Measurements from ENCODE around the gene TUBA1B. TPM values are rescaled to one million over a fixed set of nuclear protein-coding genes. Genes with fewer than 3 reads are reported as not detected.
"Not testable (repeated sequence)": the region's sequence is repeated elsewhere in the genome, so short reads cannot be mapped to it uniquely, and the experiment has no call there.

TUBA1B gene
- 3,617 and 4,414 TPM in 2 replicates for total RNA-seq (2014; rRNA removed; shearing (Covaris generic); ENCODE audit: low replicate concordance)

GRCh38 chr12:49131051-49131893 lies at the start of gene TUBA1B:
Gene TUBA1B, minus strand, starts transcription at chr12:49131395. Its CDS starts 95 bp downstream, at chr12:49131300.
- DNase-seq (ENCODE audit: low read depth) = peak; percentile 90
- in situ Hi-C loops (cut with HindIII; ENCODE audit: low pct_unique_long_range_greater_than_20kb, low sequenced_read_pairs) = no loop called here

- in situ Hi-C loops (cut with HindIII; ENCODE audit: low pct_unique_long_range_greater_than_20kb, low sequenced_read_pairs) = no loop called here
- no peak for DNase-seq (ENCODE audit: low read depth)
Observed at GRCh38 chr12:49174218-49174617, 43.0 kb upstream of the TUBA1B start.

GRCh38 chr12:49170924-49171323 lies 39.7 kb upstream of the TUBA1B start:
- in situ Hi-C loops (cut with HindIII; ENCODE audit: low pct_unique_long_range_greater_than_20kb, low sequenced_read_pairs) = no loop called here
- DNase-seq (ENCODE audit: low read depth) = no peak

- in situ Hi-C loops (cut with HindIII; ENCODE audit: low pct_unique_long_range_greater_than_20kb, low sequenced_read_pairs) = no loop called here
- no peak for DNase-seq (ENCODE audit: low read depth)
Observed at GRCh38 chr12:49165114-49165513, 33.9 kb upstream of the TUBA1B start.

- in situ Hi-C loops (cut with HindIII; ENCODE audit: low pct_unique_long_range_greater_than_20kb, low sequenced_read_pairs); DNase-seq (ENCODE audit: low read depth): not testable (repeated sequence)
Observed at GRCh38 chr12:49161901-49162300, 30.7 kb upstream of the TUBA1B start.

- no peak for DNase-seq (ENCODE audit: low read depth)
- in situ Hi-C loops (cut with HindIII; ENCODE audit: low pct_unique_long_range_greater_than_20kb, low sequenced_read_pairs) = no loop called here
Observed at GRCh38 chr12:49161092-49161795, 30.0 kb upstream of the TUBA1B start.

DNA sequence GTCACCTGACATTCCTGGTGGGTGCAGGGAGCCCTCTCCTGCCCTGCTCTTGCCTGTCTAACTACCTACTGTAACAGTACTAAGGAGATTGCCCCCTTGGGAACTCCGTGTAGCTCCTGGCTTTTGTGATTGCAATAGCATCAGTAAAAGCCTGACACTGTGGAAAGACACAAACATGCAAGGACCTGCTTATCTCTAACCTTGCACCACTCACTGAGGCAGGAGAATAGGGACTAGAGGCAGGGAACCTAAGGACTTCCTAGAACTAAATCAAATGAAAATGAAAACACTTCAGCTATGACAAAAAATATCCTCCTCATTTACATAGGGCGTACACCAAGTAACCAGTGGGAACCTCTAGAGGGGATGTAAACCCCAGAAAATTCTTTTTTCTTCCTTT lies 29.2 kb upstream of the TUBA1B start:
- in situ Hi-C loops (cut with HindIII; ENCODE audit: low pct_unique_long_range_greater_than_20kb, low sequenced_read_pairs) = no loop called here
- no peak for DNase-seq (ENCODE audit: low read depth)

DNA sequence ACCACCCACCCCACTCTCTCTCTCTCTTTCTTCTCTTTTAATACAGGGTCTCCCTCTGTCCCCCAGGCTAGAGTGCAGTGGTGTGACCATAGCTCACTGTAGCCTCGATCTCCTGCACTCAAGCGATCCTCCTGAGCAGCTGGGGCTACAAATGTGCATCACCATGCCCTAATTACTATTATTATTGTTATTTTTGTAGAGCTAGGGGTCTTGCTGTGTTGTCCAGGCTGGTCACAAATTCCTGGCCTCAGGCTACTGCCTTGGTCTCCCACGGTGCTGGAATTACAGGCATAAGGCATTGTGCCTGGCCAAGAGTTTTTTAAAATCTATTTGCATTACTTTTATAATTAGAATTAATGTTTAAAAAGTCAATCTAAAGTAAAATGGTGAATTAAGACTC lies 23.0 kb upstream of the TUBA1B start:
- DNase-seq (ENCODE audit: low read depth) = no peak
- in situ Hi-C loops (cut with HindIII; ENCODE audit: low pct_unique_long_range_greater_than_20kb, low sequenced_read_pairs) = no loop called here

DNA sequence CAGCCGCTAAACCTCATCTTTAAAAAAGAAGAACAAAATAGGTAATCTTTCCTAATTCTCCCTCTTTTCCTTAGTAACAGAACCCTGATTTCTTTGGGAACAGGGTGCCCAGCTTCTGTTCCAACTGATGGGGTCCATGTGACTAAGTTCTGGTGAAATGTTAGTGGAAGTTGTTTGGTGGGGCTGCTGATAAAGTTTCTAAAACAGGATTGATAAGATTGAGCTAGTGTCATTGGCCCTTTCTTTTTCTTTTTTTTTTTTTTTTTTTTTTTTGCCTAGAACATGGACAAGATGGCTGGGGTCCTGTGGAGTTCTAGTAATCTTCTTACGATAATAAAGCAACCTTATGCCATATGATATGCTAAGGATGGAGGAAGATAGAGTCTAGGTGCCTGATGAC lies 16.2 kb upstream of the TUBA1B start:
- in situ Hi-C loops (cut with HindIII; ENCODE audit: low pct_unique_long_range_greater_than_20kb, low sequenced_read_pairs) = no loop called here
- DNase-seq (ENCODE audit: low read depth) = no peak

DNA sequence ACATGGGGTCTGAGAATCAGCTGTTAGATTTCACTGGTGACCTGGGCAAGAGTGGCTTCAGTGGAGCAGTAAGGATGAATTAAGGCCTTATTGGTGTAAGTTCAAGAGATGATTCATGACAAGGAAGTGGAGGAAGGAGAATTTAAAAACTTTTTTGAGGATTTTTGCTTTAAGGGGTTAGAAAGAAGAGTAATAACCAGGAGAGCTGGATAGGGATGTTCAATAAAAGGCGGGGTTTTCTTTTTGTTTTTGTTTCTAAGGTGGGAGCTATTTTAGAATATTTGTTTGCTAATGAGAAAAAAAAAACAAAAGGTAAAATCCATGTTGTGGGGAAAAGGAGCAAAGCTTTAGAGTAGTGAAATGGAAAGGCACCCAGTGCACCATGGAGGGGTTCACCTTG lies 15.2 kb upstream of the TUBA1B start:
- DNase-seq (ENCODE audit: low read depth) = no peak
- in situ Hi-C loops (cut with HindIII; ENCODE audit: low pct_unique_long_range_greater_than_20kb, low sequenced_read_pairs) = no loop called here

GRCh38 chr12:49144384-49144783 lies 13.2 kb upstream of the TUBA1B start:
- in situ Hi-C loops (cut with HindIII; ENCODE audit: low pct_unique_long_range_greater_than_20kb, low sequenced_read_pairs) = no loop called here

GRCh38 chr12:49138999-49139398 lies 7.8 kb upstream of the TUBA1B start:
- in situ Hi-C loops (cut with HindIII; ENCODE audit: low pct_unique_long_range_greater_than_20kb, low sequenced_read_pairs) = no loop called here
- no peak for DNase-seq (ENCODE audit: low read depth)

More at GRCh38 chr12:49144384-49144783, 13.2 kb upstream of the TUBA1B start:
- no peak for DNase-seq (ENCODE audit: low read depth)

DNA sequence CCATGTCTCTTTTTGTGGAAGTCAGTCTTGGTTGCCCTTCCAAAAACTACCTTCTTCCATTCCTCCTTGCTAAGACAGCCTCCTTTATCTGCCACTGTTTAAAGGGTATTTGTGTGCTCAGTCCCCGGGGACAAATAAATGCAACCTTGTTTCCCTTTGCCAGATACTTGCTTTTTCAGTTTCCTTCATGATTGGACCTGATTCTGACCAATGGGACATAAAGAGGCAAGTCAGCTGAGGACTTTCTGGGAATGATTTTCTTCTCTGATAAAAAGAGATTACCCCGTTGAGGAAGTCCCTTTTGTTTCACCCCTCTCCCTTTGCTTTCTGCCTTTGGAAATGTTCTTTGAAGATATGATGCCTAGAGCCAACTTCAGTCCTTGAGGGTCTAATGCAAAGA lies 7.4 kb upstream of the TUBA1B start:
- DNase-seq (ENCODE audit: low read depth) = no peak
- in situ Hi-C loops (cut with HindIII; ENCODE audit: low pct_unique_long_range_greater_than_20kb, low sequenced_read_pairs) = no loop called here

DNA sequence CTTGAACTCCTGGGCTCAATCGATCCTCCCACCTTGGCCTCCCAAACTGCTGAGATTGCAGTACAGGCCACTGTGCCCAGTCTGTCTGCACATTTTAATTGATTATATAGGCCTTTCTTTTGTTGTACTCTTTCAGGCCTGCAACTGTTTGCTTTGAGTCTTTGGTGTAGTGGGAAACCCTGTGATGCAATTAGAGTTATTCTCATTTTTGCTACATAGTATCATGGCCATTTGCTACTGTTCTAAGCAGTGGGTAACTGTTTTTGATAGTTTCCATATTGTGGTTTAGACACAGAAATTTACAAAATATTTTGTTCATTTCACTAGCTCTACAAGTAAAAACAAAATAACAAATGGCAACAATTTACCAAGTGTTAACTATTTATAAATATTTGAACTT lies 6.3 kb upstream of the TUBA1B start:
- in situ Hi-C loops (cut with HindIII; ENCODE audit: low pct_unique_long_range_greater_than_20kb, low sequenced_read_pairs) = no loop called here
- no peak for DNase-seq (ENCODE audit: low read depth)

GRCh38 chr12:49136997-49137396 lies 5.8 kb upstream of the TUBA1B start:
- in situ Hi-C loops (cut with HindIII; ENCODE audit: low pct_unique_long_range_greater_than_20kb, low sequenced_read_pairs); DNase-seq (ENCODE audit: low read depth): not testable (repeated sequence)

DNA sequence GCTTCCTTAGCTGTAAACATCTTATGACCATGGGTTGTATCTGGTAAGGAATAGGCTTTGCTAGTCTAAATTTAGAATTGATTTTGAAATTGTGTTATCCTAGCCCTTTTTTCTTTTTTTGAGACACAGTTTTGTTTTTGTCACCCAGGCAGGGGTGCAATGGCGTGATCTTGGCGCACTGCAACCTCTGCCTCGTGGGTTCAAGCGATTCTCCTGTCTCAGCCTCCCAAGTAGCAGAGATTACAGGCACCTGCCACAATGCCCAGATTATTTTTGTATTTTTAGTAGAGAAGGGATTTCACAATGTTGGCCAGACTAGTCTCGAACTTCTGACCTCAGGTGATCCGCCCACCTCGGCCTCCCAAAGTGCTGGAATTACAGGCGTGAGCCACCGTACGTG lies 2.4 kb upstream of the TUBA1B start:
- no peak for DNase-seq (ENCODE audit: low read depth)
- in situ Hi-C loops (cut with HindIII; ENCODE audit: low pct_unique_long_range_greater_than_20kb, low sequenced_read_pairs) = no loop called here

DNA sequence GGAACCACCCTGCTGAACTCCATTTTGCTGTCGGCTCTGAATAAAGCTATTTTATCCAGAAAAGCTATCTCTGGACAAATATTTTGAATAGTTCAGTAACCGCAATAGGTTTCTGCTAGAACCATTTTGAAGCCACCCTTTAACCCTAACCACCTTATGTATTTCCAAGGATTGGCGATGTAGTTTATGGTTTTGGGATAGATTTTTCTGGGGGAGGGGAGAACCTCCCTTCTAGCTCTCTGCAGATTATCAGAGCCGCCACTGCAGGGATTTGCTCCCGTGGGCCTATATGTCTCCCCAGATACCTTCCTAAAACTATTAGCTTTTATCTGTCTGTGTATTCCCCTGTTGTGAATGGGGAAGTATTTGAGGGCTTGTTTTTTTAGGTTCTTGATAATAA lies 1.8 kb upstream of the TUBA1B start:
- in situ Hi-C loops (cut with HindIII; ENCODE audit: low pct_unique_long_range_greater_than_20kb, low sequenced_read_pairs) = no loop called here
- DNase-seq (ENCODE audit: low read depth) = no peak

DNA sequence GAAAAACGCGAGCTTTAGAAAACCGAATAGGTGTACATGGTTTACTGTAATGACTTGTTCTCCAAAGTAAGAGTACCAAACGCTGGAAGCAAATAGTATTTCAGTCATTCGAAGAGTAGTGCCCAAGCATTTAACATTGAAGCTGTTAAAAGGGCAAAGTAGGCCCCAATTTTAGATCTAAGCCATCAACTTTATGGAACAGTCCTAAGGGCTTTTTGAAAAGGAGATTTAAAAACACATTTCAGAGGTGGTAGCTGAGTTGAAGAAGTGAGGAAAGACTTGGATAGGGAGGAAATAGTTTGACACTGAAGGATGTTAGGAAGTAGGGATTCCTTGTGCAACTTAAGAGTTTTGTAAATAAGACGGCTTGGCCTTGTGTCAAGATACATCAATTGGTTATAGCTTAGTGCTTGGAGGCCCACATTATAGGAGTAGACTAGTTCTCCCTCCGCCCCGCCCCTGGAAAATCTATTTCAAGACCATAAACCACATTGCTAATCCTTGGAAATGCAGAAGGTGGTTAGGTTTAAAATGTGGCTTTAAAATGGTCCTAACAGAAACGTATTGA lies 783 bp upstream of the TUBA1B start:
- no peak for DNase-seq (ENCODE audit: low read depth)
- in situ Hi-C loops (cut with HindIII; ENCODE audit: low pct_unique_long_range_greater_than_20kb, low sequenced_read_pairs) = no loop called here
